Suppressor macrophage treated with lipopolysaccharide for 1 hour (primary cell): ENCODE measurements around the gene ZDHHC11B.
"Not testable (repeated sequence)": the region's sequence is repeated elsewhere in the genome, so short reads cannot be mapped to it uniquely, and the experiment has no call there.

ENCODE experiments used
- DNase-seq, 3 donors: peaks; one replicate each; pipeline ENCODE4 v3.0.0-alpha.2; 2020 to 2022

The ZDHHC11B gene

DNA sequence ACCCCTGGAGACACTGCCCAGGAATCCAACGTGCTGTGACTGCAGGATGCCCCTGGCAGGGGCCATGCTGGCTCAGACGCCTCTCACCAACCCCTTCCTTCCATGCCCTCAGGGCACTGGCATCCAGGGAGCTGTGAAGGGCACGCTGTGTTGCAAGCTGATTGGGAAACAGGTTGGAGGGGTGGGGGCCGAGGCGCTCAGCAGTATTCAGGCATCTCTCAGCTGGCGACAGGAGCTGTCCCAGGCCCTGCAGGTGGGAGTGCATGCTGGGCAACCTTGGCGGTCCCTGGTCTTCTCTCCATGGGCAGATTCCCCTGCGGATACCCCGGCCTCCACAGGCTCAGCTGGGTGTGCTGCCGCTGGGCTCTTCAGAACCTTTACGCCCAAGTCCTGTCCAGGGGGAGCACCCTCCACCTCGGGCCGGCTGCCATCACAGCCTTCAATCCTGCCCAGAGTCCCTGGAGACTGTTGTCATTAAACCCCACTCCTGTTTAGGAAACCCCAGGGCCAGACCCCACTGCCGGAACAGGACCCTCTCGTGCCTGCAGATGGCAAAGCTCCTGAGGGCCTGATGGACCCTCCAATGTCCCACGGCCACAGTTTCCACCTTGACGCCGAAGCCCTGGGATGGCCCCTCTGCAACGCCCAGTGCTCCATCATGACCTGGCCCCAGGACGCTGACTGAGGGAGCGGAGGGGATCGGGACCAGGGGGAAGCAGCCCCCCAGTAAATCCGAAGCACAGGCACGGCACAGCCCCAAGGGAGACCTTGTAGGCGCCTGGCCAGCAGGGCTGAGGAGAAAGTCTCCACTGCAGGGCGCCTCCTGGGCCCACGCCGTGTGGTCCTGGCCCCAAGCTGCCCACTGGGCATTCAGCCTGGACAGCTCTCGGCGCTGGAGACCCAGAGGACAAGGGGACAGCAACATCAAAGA lies 100.7 kb downstream of the ZDHHC11B start:
- no peak for DNase-seq

DNA sequence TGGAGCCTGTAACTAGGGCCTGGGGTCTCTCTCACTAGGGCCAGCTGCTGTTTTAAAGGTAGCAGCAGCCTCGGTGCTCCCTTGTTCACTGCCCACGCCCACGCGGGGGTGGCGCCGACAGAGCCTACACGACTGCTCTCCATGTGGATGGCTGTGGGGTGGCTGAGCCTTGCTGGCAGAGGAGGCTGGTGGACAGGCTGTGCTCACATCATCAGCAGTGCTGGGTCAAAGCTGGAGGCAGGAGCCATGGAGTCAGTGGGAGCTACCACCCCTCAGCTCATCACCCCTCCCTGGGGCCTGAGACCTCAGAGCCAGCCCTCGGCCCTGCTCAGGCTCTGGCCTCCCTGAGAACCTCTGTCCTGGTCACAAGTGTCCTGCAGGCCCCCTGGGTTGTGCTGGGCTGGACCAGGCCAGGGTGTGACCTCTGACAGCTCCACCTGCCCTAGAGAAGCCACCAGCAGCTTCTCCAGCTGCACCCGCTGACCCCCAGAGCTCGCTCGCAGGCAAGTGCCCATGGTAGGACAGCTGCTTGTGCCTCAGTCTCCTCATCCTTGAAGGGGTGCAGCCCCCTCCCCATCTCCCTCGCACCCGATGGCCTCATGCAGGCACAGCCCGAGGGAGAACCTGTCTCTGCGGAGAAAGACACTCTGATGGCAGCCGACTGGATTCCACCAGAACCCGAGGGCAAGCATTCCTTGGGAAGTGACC lies 101.7 kb downstream of the ZDHHC11B start:
- not testable (repeated sequence) for DNase-seq

DNA sequence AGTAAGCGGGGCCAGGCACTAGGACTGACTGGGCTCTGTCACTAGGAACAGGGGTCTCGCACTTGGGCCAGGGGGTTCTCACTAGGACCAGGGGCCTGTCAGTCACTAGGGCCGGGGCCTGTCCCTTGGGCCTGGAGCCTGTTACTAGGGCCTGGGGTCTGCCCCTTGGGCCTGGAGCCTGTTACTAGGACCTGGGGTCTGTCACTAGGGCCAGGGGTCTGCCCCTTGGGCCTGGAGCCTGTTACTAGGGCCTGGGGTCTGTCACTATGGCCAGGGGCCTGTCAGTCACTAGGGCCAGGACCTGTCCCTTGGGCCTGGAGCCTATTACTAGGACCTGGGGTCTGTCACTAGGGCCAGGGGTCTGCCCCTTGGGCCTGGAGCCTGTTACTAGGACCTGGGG lies 102.3 kb downstream of the ZDHHC11B start:
- not testable (repeated sequence) for DNase-seq

DNA sequence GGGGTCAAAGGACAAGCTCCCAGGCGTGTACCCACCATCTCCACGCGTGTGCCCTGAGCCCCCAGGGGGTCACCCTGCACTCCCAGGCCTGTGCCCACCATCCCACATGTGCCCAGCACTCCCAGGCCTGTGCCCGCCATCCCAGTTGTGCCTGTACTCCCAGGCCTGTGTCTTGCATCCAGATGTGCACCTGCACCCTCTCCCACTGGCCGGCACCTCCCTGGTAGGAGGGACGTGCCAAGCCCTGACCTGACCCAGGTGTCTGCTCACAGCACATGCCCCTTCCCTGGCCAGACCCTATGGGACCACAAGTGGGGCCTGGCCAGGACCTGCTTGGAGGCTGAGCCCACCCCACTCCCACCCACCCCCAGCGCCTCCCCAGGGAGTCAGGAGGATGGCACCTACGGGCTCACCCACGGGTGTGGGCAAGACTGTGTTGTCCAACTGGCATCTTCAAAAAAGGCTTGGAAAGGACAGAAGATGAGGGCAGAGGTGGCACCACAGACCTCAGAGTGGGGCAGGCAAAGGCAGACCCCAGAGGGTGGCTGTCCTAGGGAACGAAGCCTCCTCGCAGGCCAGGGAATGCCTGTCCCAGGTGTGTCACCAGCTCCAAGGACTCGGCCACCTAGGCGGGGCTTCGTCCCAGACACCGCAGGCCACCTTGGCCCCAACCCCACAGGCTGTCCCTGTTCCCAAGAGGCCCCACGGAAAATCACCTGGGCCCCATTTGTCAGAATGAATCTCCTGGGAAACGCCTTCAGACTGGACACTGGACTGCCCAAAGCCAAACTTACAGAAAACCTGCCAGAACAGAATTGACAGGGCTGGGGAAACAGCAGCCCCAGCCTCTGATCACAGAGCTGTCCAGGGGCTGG lies 103.0 kb downstream of the ZDHHC11B start:
- not testable (repeated sequence) for DNase-seq

DNA sequence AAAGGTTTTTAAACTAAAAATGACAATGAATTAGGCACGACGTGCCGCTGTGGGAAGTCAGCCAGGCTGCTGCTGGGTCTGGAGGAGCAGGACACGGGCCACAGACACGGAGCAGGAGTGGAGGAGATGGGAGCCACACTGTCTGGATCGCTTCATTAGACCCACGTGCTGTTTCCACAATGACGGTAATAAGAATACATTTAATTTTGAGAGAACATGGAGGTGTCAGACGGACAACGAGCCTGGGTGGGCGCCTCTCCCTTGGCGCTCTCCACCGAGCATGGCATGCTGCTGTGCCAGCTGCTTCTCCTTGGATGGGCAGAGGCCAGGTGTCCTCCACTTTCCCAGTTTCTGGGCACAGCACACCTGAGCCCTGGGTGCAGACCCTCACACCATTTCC lies 103.7 kb downstream of the ZDHHC11B start:
- not testable (repeated sequence) for DNase-seq

GRCh38 chr5:680118-680795 lies 104.3 kb downstream of the ZDHHC11B start:
- not testable (repeated sequence) for DNase-seq

DNA sequence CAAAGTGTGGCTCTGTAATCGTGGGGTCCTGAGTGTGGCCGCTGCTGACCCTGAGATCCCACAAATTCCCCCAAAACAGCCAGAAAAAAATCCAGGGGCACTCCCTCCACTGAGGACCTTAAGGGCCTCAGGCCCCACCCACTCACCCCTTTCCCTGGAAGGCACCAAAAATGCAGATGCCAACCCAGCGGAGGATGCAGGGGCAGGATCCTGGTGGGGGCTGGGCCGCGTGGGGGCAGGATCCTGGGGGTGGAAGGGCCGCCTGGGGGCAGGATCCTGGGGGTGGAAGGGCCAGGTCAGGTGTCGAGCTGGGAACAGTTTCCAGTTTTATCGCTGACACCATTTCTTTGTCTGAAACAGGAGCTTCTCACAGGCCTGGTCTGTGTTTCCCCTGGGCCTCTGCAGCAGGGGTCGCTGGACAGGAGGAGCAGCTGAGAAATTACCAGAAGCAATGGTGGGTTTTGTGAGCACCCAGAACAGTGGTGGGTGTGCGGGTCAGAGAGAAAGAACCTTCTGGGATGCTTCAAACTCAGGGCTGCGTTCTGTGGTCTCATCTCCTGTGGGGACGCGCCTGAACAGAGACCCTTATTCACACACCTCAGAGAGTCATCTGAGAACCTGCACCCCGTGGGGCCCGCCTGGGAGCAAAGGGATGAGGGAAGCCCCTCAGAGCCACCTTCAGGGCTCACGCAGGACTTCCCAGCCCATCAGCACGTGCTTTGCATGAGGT lies 105.2 kb downstream of the ZDHHC11B start:
- not testable (repeated sequence) for DNase-seq

DNA sequence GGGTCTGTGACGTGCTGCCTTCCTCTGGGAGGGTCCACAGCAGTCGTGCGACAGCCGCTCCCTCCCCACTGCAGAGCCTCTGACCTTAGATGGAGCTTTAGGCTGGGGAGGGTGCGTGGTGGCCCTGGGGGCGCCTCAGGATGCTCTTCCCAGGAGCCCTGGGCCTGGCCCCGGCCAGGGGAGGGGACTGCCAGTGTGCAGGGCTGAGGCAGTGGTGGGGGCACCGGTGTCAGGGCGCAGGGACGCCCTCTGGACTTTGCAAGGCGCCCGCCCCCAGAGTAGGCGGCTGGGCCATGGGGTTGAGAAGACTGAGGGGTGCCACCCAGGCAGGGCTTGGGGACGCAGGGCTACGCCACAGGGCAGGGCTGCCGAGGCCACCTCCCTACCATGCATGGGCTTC lies 106.0 kb downstream of the ZDHHC11B start:
- DNase-seq, result not testable (repeated sequence)

GRCh38 chr5:677131-678101 lies 107.1 kb downstream of the ZDHHC11B start:
- no peak for DNase-seq

DNA sequence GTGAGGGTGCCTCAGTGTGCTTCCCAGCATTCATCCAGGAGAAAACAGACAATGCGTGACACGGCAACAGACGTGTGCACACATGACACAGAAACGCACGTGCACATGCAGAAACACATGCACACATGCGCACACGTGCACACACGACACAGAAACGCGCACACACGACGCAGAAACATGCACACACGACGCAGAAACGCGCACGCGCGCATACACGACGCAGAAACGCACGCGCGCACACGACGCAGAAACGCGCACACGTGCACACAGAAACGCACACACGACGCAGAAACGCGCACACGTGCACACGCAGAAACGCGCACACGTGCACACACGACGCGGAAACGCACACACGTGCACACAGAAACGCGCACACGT lies 107.8 kb downstream of the ZDHHC11B start:
- DNase-seq, result no peak

DNA sequence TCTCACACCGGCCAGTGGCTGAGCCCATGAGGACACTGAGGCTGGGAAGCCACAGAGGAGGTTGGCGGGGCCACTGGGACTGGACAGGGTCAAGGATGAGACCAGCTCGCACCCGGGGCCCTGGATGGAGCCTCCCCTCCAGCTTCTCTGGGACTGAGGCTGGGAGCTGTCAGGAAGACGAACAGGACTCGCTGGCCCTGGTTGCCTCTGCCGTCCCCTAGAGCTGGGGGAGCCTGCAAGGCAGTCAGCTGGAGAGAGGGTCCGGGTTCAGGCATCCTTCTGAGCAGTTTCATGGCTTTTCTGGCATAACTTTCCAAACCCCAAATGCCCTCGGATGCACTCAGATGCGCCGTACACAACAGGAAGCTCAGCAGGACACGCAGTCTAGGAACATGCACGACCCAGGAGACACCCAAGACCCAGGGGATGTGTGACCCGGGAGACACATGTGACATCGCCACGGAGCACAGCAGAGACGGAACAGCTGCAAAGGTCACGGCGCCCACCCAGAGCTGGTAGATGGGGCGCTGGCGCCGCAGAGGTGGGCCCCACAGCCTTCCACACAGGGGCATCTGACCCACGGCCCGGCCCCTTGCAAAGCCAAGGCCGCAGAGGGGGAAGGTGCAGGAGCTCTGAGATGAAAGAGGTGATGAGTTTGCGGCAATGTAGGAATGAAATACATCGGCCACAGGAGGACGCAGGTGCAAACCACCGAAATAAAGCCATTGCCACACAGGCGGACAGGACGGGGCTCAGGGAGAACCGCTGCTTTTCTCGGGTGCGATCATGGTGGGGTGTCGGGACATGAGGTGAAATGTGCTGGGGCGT lies 108.4 kb downstream of the ZDHHC11B start:
- DNase-seq, result no peak

DNA sequence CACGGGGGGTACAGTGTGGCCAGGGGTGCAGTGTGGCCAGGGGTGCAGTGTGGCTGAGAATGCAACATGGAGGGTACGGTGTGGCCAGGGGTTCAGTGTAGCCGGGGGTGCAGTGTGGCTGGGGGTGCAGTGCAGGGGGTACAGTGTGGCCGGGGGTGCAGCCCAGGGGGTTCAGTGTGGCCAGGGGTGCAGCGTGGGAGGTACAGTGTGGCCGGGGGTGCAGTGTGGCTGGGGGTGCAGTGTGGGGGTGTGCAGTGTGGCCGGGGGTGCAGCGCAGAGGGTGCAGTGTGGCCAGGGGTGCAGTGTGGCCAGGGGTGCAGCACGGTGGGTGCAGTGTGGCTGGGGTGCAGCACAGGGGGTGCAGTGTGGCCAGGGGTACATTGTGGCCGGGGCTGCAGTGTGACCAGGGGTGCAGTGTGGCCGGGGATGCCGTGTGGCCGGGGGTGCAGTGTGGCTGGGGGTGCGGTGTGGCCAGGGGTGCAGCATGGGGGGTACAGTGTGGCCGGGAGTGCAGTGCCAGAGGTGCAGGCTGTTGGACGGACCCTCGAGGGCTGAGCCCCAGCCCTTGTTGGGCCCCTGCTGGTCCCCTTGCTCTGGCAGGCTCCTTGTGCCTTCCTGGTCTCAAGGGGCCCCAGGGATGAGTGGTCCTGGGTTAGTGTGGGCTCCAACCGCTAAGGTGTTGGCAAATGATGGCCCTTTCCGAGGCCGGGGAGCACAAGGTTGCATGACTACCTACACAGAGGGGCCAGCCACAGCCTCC lies 109.2 kb downstream of the ZDHHC11B start:
- DNase-seq, result no peak

DNA sequence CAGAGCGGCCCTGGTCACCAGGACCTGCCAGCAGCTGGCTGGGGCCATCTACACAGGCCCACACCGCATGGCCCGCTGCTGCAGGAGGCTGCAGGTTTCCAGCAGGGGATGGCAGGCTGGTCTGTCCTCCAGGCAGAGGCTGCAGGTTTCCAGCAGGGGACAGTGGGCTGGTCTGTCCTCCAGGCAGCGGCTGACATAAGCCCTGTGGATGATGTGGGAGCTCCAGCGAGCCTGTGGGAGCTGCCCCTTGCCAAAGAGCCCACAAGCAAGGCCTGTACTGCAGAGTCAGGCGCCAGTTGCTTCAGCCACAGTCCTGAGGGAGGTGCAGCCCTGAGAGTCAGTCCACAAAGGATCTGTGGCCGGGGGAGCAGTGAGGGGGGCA lies 109.9 kb downstream of the ZDHHC11B start:
- no peak for DNase-seq

- no peak for DNase-seq
Observed at GRCh38 chr5:673831-674629, 110.5 kb downstream of the ZDHHC11B start.

DNA sequence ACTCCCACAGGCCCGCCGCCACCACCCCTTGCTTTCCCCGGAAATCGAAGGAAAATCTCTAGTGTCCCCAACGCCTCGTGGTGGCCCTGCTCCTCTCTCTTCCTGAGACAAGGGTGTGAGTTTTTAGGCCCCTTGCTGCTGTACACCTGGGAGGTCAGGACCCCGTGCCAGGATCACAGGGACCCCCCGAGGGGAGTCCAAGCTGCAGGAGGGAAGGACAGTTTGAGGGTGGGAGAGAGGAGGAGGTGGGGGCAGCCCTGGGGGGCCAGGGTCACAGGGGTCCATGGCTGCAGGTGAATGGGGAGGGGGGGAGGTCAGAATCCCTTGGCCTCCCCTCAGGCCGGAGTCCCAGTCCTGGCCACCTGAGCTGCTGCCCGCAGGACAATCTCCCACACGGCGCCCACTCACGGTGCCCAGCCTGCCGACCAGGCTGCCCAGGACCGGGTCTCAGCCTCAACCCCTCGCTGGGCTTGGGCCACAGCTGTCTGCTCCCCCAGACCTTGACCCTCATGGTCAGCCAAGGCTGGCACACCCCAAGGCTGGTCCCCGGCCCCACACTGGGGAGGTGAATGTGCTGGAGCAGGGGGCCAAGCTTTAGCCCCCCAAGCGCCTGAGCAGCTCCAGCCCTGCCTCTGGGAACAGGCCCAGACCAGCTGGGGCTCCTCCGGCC lies 111.2 kb downstream of the ZDHHC11B start:
- no peak for DNase-seq

DNA sequence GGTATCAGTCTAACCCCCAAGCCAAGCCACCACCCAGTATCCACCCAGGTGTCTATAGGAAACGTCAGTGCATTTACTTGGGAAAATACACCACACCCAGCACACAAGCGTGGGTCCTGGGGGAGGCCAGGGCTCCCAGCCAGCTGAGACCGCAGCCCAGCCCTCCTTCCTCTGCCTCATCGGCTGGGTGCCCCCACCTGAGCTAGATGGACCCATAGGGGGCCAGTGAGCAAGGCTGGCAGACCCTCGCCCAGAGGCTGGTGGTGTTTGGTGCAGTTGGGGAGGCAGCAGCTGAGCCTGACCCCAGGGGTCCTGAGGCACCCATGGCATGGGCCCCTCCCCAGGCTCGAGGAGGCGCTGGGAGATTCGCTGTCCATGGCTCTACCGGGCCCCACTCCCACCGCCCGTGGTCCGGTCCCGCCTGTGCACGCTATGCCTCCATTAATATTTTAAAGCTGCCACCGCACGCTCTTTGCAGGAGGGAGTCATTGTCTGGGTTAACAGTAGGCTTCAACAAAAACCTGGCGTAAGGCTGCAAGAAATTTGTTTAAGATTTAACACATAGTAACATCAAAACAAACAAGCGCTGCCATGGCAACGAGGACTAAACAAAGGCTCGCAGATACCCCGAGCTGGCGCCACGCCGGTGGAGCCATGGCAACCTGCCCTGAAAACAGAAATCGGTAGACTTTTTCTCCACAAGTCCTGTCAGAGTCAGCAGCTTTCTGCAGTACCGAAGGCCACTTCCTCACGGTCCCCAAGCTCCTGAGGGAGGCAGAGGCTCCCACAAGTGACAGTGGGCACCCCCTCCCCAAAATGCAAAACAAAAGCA lies 112.0 kb downstream of the ZDHHC11B start:
- peak in 1 of 3 donors; percentile 20 for DNase-seq
